ENCODE measurements around the gene FAM234A. TPM values are rescaled to one million over a fixed set of nuclear protein-coding genes. Genes with fewer than 3 reads are reported as not detected.

FAM234A gene
- total RNA-seq, 2 donors from 2014 or later = 123 to 130 TPM

GRCh38 chr16:268141-269053, 33.8 kb downstream of the FAM234A start:
- no peak overlapping the region for H3K9ac ChIP-seq (ENCODE audit: extremely low read depth, low read length, poor library complexity, severe bottlenecking)
- no peak overlapping the region for H3K27ac Mint-ChIP-seq

GRCh38 chr16:269061-269796, 34.6 kb downstream of the FAM234A start:
- Histone ChIP-seq H3K27ac (ENCODE audit: low read depth, low read length) (no peak overlapping the region), H3K4me3 (ENCODE audit: low read length) (no peak overlapping the region), H3K36me3 (ENCODE audit: control insufficient read depth, insufficient read depth, low read length) (no peaks in the 10 kb centered on the region), H3K9ac (ENCODE audit: extremely low read depth, low read length, poor library complexity, severe bottlenecking) (no peak overlapping the region), H3K9me3 (ENCODE audit: control insufficient read depth, low read length) (no peaks in the 10 kb centered on the region), H3K4me1 (ENCODE audit: control insufficient read depth, insufficient read depth, low read length) (no peaks in the 10 kb centered on the region), H3K27me3 (ENCODE audit: control insufficient read depth, insufficient read depth, low read length, poor library complexity, severe bottlenecking) (peaks cover 3% of the 10 kb centered on the region)
- H3K27ac Mint-ChIP-seq = no peak overlapping the region
- no peaks in the 10 kb centered on the region for H3K9me3 Mint-ChIP-seq
- DNase-seq = no peak
- WGBS, 2 experiments (ENCODE audit: insufficient coverage in 1 of 2, insufficient read length in 1 of 2) = 88% methylated on average over 19 to 24 of the region's 24 CpGs
- H3K27me3 Mint-ChIP-seq (ENCODE audit: insufficient read depth) = peaks cover 3% of the 10 kb centered on the region
- TF ChIP-seq, protein P1, sequence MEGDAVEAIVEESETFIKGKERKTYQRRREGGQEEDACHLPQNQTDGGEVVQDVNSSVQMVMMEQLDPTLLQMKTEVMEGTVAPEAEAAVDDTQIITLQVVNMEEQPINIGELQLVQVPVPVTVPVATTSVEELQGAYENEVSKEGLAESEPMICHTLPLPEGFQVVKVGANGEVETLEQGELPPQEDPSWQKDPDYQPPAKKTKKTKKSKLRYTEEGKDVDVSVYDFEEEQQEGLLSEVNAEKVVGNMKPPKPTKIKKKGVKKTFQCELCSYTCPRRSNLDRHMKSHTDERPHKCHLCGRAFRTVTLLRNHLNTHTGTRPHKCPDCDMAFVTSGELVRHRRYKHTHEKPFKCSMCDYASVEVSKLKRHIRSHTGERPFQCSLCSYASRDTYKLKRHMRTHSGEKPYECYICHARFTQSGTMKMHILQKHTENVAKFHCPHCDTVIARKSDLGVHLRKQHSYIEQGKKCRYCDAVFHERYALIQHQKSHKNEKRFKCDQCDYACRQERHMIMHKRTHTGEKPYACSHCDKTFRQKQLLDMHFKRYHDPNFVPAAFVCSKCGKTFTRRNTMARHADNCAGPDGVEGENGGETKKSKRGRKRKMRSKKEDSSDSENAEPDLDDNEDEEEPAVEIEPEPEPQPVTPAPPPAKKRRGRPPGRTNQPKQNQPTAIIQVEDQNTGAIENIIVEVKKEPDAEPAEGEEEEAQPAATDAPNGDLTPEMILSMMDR (conservative IDR thresholded peaks at IDR 0.05) = no peak
- H3K4me3 Mint-ChIP-seq = no peak overlapping the region
- no peaks in the 10 kb centered on the region for H3K4me1 Mint-ChIP-seq
- H3K36me3 Mint-ChIP-seq (ENCODE audit: low read depth) = no peaks in the 10 kb centered on the region

More at GRCh38 chr16:268141-269053, 33.8 kb downstream of the FAM234A start:
- DNase-seq = no peak
- no peaks in the 10 kb centered on the region for H3K36me3 ChIP-seq (ENCODE audit: control insufficient read depth, insufficient read depth, low read length)
- Mint-ChIP-seq H3K36me3 (ENCODE audit: low read depth) (peaks cover 3% of the 10 kb centered on the region), H3K9me3 (no peaks in the 10 kb centered on the region), H3K4me1 (no peaks in the 10 kb centered on the region), H3K27me3 (ENCODE audit: insufficient read depth) (peaks cover 1% of the 10 kb centered on the region), H3K4me3 (no peak overlapping the region)
- H3K27ac ChIP-seq (ENCODE audit: low read depth, low read length) = no peak overlapping the region
- H3K27me3 ChIP-seq (ENCODE audit: control insufficient read depth, insufficient read depth, low read length, poor library complexity, severe bottlenecking) = no peaks in the 10 kb centered on the region
- H3K9me3 ChIP-seq (ENCODE audit: control insufficient read depth, low read length) = no peaks in the 10 kb centered on the region
- WGBS, 2 experiments (ENCODE audit: insufficient coverage in 1 of 2, insufficient read length in 1 of 2) = 88 to 91% methylated on average over 37 to 40 of the region's 40 CpGs
- H3K4me1 ChIP-seq (ENCODE audit: control insufficient read depth, insufficient read depth, low read length) = no peaks in the 10 kb centered on the region
- TF ChIP-seq, protein P1 (conservative IDR thresholded peaks at IDR 0.05) = no peak
- no peak overlapping the region for H3K4me3 ChIP-seq (ENCODE audit: low read length)

- Histone ChIP-seq H3K9ac (ENCODE audit: extremely low read depth, low read length, poor library complexity, severe bottlenecking) (no peak overlapping the region), H3K36me3 (ENCODE audit: control insufficient read depth, insufficient read depth, low read length) (no peaks in the 10 kb centered on the region), H3K27ac (ENCODE audit: low read depth, low read length) (no peak overlapping the region), H3K27me3 (ENCODE audit: control insufficient read depth, insufficient read depth, low read length, poor library complexity, severe bottlenecking) (peaks cover 15% of the 10 kb centered on the region), H3K4me1 (ENCODE audit: control insufficient read depth, insufficient read depth, low read length) (no peaks in the 10 kb centered on the region), H3K4me3 (ENCODE audit: low read length) (no peak overlapping the region), H3K9me3 (ENCODE audit: control insufficient read depth, low read length) (no peaks in the 10 kb centered on the region)
- H3K27me3 Mint-ChIP-seq (ENCODE audit: insufficient read depth) = peaks cover 14% of the 10 kb centered on the region
- DNase-seq = no peak
- no peak overlapping the region for H3K4me3 Mint-ChIP-seq
- no peak overlapping the region for H3K27ac Mint-ChIP-seq
- H3K36me3 Mint-ChIP-seq (ENCODE audit: low read depth) = no peaks in the 10 kb centered on the region
- WGBS, 2 experiments (ENCODE audit: insufficient coverage in 1 of 2, insufficient read length in 1 of 2) = 94 to 96% methylated on average over 26 to 34 of the region's 34 CpGs
- no peaks in the 10 kb centered on the region for H3K9me3 Mint-ChIP-seq
- no peaks in the 10 kb centered on the region for H3K4me1 Mint-ChIP-seq
- TF ChIP-seq, protein P1 (conservative IDR thresholded peaks at IDR 0.05) = no peak
Measured at GRCh38 chr16:270381-271255, 36.0 kb downstream of the FAM234A start.
